GM18867 (cell line): ENCODE results near the gene GPR153.
"Not testable (repeated sequence)": the region's sequence is repeated elsewhere in the genome, so short reads cannot be mapped to it uniquely, and the experiment has no call there.

Source experiments
- ATAC-seq: cut with Tn5 transposase; IDR thresholded peaks from one replicate; pipeline ENCODE4 v1.9.1; 2021; ENCODE audit warnings: mild to moderate bottlenecking, moderate library complexity; ENCODE audit not compliant: unreplicated experiment

Gene GPR153

GRCh38 chr1:6235296-6235677 lies 25.6 kb downstream of the GPR153 start:
- no peak for ATAC-seq

DNA sequence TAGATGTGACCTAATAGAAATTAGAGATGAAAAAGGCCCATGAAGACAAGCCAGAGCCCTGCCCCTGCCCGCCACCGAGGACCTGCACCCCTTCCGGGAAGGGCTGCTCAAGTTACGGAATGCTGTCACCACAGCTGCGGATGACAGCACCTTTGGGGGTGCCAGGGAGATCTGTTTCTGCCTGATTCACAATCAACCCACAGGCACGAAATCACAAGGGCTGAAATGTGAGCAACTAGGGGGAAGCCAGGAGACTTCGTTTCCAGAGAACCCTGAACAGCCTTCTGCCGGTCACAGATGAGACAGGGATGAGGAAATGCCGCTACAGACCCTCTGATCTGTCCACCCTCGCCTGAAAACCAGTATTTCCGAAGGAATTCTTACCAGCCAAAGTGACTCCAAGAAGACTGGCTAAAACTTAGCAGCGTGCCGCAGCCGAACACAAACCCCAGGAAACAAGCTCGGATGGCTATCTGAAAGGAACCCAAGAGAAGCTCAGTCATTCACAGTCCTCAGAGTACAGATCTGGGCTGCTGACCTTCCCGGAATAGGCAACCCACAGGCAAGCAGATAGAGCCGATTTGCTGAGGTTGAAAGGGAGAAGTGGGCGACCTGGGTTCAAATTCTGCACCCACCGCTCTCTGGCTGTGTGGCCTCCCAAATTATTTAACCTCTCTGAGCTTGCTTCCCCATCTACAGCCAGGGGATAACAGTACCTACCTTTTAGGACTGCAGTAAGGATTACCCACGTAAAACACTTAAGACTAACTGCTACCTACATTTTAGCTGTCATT lies 26.2 kb downstream of the GPR153 start:
- no peak for ATAC-seq

DNA sequence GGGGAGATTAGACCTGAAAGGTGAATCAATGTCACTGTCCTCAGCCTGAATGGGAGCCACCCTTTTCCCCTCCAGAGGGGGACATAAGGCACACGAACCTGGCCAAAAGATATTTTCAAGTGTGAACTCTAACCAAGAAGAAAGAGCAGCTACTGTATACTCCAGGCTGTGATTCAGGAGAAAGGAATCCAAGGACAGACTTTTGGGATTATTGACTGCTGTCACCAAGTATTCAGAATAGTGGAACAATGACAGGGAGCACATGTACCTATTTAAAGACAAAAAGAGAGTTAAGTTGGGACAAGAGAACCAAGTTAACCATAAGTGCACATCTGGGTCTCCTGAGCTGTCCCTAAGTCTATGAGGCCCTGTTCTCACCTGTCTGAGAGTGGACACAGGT lies 27.5 kb downstream of the GPR153 start:
- no peak for ATAC-seq

DNA sequence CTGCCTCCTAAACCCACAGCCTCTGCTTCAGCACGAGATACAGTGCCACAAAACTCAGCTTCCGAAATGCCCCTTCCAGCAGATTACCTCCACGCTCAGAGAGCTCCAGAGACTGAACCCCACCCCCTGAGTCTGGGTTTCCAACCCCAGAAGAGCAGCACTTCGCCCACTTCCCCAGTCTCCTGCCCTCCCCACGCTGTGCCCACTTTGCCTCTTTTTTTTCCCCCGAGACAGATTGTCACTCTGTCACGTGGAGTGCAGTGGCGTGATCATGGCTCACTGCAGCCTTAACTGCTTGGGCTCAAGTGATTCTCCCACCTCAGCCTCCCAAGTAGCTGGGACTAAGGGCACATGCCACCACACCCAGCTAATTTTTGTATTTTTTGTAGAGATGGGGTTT lies 35.2 kb downstream of the GPR153 start:
- ATAC-seq: no peak

- no peak for ATAC-seq
These were observed 36.2 kb downstream of the GPR153 start for GRCh38 chr1:6224718-6225117.

GRCh38 chr1:6223617-6224016 lies 37.3 kb downstream of the GPR153 start:
- no peak for ATAC-seq

GRCh38 chr1:6222636-6223035 lies 38.3 kb downstream of the GPR153 start:
- no peak for ATAC-seq

- ATAC-seq: no peak
These were observed 39.6 kb downstream of the GPR153 start for GRCh38 chr1:6221210-6221784.

DNA sequence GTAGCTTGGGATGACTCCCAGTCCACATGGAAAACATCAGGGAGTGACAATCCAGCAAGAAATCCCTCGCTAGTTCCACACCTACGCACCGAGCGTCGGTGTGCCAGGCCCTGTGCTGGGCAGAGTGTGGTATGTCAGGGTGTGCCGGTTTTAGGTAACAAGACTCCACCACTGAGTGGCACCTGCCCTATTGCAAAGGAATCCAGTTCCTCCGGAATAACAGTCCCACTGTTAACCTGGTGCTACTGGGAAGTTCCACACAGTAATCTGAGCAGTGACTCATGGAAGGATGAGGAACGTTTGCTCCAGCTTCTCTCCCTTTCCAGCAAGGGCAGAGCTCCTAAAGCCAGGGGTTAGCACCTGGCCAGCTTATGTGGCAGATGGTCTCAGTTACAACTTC lies 40.7 kb downstream of the GPR153 start:
- ATAC-seq: no peak

- not testable (repeated sequence) for ATAC-seq
These were observed 41.3 kb downstream of the GPR153 start for GRCh38 chr1:6219641-6220040.

- ATAC-seq: no peak
These were observed 42.3 kb downstream of the GPR153 start for GRCh38 chr1:6218375-6219164.

- no peak for ATAC-seq
These were observed 48.5 kb downstream of the GPR153 start for GRCh38 chr1:6212193-6212959.

DNA sequence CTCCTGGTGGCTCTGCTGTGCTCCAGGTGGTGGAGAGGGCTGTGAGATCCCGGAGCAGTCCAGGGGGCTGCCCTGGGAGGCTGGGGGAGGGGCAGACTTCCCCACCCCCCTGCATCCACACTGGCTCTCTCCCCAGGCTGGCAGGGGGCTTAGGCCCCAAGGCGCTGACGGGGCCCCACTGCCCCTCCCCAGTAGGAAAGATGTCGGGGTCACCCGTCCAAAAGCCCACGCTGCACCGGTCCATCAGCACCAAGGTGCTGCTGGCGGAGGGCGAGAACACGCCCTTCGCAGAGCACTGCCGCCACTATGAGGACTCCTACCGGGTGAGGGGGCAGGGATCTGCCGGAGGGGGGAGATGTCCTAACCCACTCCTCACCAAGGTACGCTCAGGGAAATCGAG lies 49.2 kb downstream of the GPR153 start:
- ATAC-seq: no peak

GRCh38 chr1:6210591-6211355 lies 50.1 kb downstream of the GPR153 start:
- no peak for ATAC-seq

DNA sequence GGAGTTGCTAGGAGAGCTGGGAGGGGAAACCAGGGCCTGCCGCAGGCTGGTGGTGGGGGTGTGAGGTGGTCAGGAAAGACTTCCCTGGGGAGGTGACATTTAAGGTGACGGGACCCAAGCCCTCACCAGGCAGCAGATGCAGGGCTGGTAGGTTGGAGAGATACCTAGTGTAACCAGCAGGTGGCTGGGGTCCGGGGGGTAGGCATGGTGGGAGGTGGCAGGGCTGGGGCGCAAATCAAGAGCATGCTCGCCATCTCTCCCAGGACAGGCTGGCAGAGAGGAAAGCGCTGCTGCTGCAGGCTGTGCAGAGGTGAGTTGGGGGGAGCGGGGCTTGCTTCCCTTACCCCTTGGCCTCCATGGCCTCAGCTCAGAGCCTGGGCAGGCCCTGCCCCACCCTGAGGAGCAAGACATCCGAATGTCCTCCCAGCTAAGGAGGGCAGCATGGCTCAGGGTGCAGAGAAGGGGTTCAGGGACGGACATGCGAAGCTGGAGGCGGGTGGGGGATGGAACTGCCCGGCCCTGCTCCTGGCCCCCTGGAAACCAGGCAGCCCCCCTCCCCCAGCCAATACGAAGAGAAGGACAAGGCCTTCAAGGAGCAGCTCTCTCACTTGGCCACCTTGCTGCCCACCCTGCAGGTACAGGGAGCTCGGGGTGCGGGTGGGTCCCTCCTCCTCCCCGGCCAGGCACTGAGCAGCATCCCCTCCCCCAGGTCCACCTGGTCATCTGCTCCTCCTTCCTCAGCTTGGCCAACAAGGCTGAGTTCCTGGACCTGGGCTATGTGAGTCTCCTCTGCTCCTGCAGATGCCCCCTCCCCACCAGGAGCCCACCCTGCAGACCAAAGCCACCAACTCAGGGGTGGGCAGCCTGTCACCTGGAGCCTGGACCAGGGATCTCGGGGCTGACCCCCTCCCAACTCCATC lies 51.0 kb downstream of the GPR153 start:
- ATAC-seq: no peak

GRCh38 chr1:6208723-6209660 lies 51.9 kb downstream of the GPR153 start:
- ATAC-seq: no peak

GRCh38 chr1:6207921-6208320 lies 53.0 kb downstream of the GPR153 start:
- ATAC-seq: no peak
